Measurements from ENCODE around the gene FHOD3.

DNA sequence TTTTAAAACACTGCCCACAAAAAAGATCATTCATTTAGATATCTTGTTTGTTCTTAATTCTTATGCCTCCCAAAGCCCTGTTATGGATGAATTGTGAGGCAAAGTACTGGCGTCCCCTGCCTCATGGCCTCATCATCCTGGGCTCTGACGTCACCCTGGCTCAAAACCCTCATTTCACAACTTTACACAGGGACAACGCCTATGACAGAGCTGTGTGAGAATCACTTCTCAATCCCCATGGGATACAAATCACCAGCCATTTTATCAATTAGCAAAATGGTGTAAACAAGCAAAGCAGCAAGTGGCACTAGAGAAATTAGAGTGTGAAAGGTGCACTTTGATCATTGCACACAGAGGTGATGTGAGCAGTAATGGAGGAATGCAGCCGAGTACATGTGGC lies 16.6 kb downstream of the FHOD3 start:
- no peak for TF ChIP-seq CTCF (IDR thresholded peaks at IDR 0.05)
- no peak for TF ChIP-seq POLR2A (IDR thresholded peaks at IDR 0.05)

Measured in uterus (tissue), 2 donors.